GM23248 (cell line): ENCODE data around the gene RABL3.

Source experiments
- EZH2 ChIP-seq: fragments of 200-600 bp; sonication (generic); IDR thresholded peaks from 2 replicates; pipeline ENCODE4 v1.6.1; 2018; ENCODE audit warnings: antibody characterized with exemption, mild to moderate bottlenecking; ENCODE audit not compliant: insufficient read depth, poor library complexity, severe bottlenecking
- EZH2phosphoT487 ChIP-seq: fragments of 200-600 bp; sonication (generic); IDR thresholded peaks from 2 replicates; pipeline ENCODE4 v1.6.1; 2018; ENCODE audit warnings: antibody characterized with exemption, moderate library complexity, mild to moderate bottlenecking, low read depth; ENCODE audit not compliant: insufficient read depth

DNA sequence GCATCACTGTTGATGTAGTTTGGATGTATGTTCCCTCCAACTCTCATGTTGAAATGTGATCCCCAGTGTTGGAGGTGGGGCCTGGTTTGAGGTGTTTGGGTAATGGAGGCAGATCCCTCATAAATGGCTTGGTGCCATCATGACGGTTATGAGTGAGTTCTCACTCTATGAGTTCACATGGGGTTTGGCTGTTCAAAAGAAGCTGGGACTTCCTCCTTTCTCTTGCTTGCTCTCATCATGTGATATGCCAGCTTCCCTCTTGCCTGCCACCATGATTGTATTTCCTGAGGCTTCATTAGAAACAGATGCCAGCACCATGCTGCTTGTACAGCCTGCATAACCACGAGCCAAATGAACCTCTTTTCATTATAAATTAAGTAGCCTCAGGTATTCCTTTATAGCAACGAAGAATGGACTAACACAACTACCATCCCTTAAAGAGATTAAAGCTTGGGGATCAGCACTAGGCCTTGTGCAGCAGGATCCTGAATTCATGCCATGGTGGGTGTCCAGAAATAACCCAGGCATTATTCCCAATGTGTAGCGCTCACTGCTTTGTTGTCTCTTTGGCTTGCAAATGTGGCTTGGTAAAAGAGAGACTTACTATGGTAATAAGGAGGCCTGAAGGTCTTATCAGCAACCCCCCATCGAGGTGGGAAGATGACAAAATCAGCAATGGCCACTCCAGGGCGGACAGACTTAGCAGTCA lies 104.3 kb downstream of the RABL3 start:
- TF ChIP-seq EZH2phosphoT487 (no peak), EZH2 (no peak)
